Hepatocyte (in vitro differentiated cells): Measurements from ENCODE around the gene KIF18B.

Experiments used
- EZH2 ChIP-seq: fragments of 200-600 bp; sonication (generic); IDR thresholded peaks from 2 replicates; pipeline ENCODE4 v1.6.1; 2016; ENCODE audit warnings: antibody characterized with exemption, mild to moderate bottlenecking, borderline replicate concordance
- EZH2phosphoT487 ChIP-seq: fragments of 200-600 bp; sonication (generic); IDR thresholded peaks from one replicate; pipeline ENCODE4 v1.6.1; 2018; ENCODE audit warnings: antibody characterized with exemption, mild to moderate bottlenecking, low read depth, moderate library complexity; ENCODE audit not compliant: unreplicated experiment, severe bottlenecking
- TF ChIP-seq, protein P1 (sequence below): fragments of 200-600 bp; sonication (generic); IDR thresholded peaks from 2 replicates; pipeline ENCODE4 v1.5.1; 2016; ENCODE audit warnings: antibody characterized with exemption, mild to moderate bottlenecking; ENCODE audit not compliant: poor library complexity

DNA sequence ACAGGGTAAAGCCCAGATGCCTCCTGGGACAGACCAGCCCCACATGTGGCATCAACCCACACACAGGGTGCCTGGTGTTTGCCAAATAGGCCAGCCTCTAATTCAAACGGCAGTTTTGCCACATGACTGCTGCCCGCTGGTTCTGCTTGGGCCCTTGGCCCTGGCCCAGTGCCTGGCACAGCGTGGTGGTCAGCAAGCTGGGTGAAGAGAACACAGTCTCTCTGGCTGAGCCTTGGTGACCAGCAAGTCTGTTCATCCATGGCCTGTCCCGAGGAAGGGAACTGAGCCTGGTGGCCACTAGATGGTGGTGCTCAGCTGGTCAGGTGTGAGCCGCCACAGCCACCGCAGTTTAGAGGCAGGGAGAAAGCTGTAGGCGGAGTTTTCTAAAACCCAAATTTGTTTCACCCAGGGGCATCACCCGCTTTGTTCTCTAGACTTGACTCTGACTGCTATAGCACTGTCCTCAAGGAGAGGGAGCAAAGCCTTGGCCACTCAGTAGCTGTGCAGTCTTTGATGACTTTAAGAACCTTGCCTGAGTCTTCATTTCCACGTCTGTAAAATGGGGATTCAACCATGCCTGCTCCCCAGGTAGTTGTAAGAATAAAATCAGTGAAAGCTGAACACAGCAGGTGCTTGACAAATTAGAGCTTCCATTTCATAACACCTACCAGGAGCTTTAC lies 27.5 kb downstream of the KIF18B start:
- TF ChIP-seq, protein P1, sequence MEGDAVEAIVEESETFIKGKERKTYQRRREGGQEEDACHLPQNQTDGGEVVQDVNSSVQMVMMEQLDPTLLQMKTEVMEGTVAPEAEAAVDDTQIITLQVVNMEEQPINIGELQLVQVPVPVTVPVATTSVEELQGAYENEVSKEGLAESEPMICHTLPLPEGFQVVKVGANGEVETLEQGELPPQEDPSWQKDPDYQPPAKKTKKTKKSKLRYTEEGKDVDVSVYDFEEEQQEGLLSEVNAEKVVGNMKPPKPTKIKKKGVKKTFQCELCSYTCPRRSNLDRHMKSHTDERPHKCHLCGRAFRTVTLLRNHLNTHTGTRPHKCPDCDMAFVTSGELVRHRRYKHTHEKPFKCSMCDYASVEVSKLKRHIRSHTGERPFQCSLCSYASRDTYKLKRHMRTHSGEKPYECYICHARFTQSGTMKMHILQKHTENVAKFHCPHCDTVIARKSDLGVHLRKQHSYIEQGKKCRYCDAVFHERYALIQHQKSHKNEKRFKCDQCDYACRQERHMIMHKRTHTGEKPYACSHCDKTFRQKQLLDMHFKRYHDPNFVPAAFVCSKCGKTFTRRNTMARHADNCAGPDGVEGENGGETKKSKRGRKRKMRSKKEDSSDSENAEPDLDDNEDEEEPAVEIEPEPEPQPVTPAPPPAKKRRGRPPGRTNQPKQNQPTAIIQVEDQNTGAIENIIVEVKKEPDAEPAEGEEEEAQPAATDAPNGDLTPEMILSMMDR = peak; percentile 86
- no peak for TF ChIP-seq EZH2
- TF ChIP-seq EZH2phosphoT487 = no peak
